Measurements from ENCODE around the gene PTPRN2. TPM values are rescaled to one million over a fixed set of nuclear protein-coding genes. Genes with fewer than 3 reads are reported as not detected.

PTPRN2 gene
- total and polyA plus RNA-seq, 2 of the 8 experiments (the other 6 are each of a cell fraction or from before 2014, with no cell fraction given): 2.6 to 4.5 TPM

GRCh38 chr7:157538321-157538720 lies 1049.3 kb downstream of the PTPRN2 start:
- Histone ChIP-seq H3K23ac (ENCODE audit: insufficient read length) (no peak overlapping the region), H3K36me3 (ENCODE audit: control insufficient read depth in 2 of 4, insufficient read depth in 4 of 4, low read length in 3 of 4) (no peaks in the 10 kb centered on the region), H2AK5ac (ENCODE audit: low read depth, low read length) (no peak overlapping the region), H2BK120ac (replicated peaks; ENCODE audit: low read depth, low read length) (no peak overlapping the region), H4K91ac (replicated peaks; ENCODE audit: insufficient read length, low read length) (no peak overlapping the region), H3K18ac (ENCODE audit: extremely low read depth, low read length) (no peak overlapping the region), H3K27ac (ENCODE audit: low read depth, low read length) (no peak overlapping the region), H3K4me3 (ENCODE audit: extremely low read depth in 1 of 4, insufficient read depth in 2 of 4, low read depth in 3 of 4, low read length in 4 of 4) (no peak overlapping the region), H3K4me1 (replicated peaks in 1 of 4; ENCODE audit: control insufficient read depth in 3 of 4, insufficient read depth in 4 of 4, low read length in 3 of 4) (no peaks in the 10 kb centered on the region), H4K20me1 (replicated peaks in 1 of 2; ENCODE audit: control insufficient read depth in 1 of 2, insufficient read depth in 2 of 2, low read length in 2 of 2) (no peaks in the 10 kb centered on the region), H3K27me3 (replicated peaks in 1 of 4; ENCODE audit: control insufficient read depth in 3 of 4, extremely low read depth in 1 of 4, insufficient read depth in 3 of 4, low read length in 3 of 4) (no peaks in the 10 kb centered on the region; a peak in 1 of 7 replicates), H2BK15ac (ENCODE audit: low read length) (no peak overlapping the region), H3K9me3 (ENCODE audit: insufficient read depth in 2 of 2, low read depth in 1 of 2, low read length in 1 of 2) (no peaks in the 10 kb centered on the region), H2BK20ac (ENCODE audit: low read length) (no peak overlapping the region), H3K79me1 (ENCODE audit: low read depth, low read length) (no peaks in the 10 kb centered on the region), H3K4me2 (ENCODE audit: insufficient read depth in 1 of 2, low read depth in 2 of 2, low read length in 2 of 2) (no peak overlapping the region), H3K9ac (replicated peaks in 1 of 4; ENCODE audit: extremely low read depth in 1 of 4, low read depth in 3 of 4, low read length in 3 of 4) (no peak overlapping the region), H3K14ac (ENCODE audit: insufficient read length) (no peak overlapping the region), H4K5ac (ENCODE audit: insufficient read length, low read depth, low read length) (no peak overlapping the region), H3K23me2 (ENCODE audit: low read depth, low read length) (no peaks in the 10 kb centered on the region), H2AFZ (ENCODE audit: low read length) (no peak overlapping the region), H4K8ac (ENCODE audit: extremely low read depth, insufficient read depth, low read length) (no peak overlapping the region), H2BK5ac (ENCODE audit: low read depth, low read length) (no peak overlapping the region), H3K56ac (replicated peaks; ENCODE audit: insufficient read length, low read depth, low read length) (no peak overlapping the region), H2BK12ac (ENCODE audit: low read depth, low read length) (no peak overlapping the region), H3K4ac (replicated peaks; ENCODE audit: insufficient read length, low read depth, low read length) (no peak overlapping the region), H3K79me2 (ENCODE audit: control insufficient read depth in 1 of 2, insufficient read depth in 2 of 2, low read length in 2 of 2) (no peaks in the 10 kb centered on the region)
- CTCF ChIA-PET (ENCODE audit: partially characterized antibody): interaction anchor here (0.7 to 0.9 kb wide), 2 partner anchors 18 to 106 kb away, joined by 3 read pairs; no protein-coding TSS in a partner anchor
- DNase-seq (ENCODE audit: low read depth in 1 of 2, low spot score in 2 of 2): no peak
- no peak for FAIRE-seq
- WGBS, 2 experiments (ENCODE audit: extremely low coverage in 1 of 2, insufficient coverage in 1 of 2, insufficient read length in 1 of 2, insufficient replicate concordance in 2 of 2, low coverage in 1 of 2, low lambda C conversion rate in 2 of 2, missing lambda C conversion rate in 1 of 2): 90% methylated on average over 11 of the region's 11 CpGs; no CpG with 5 or more reads in 1 of the 2 experiments
- no peak for TF ChIP-seq BCL11A (IDR thresholded peaks at IDR 0.05; ENCODE audit: low read depth in 2 of 2, low read length in 2 of 2)
- TF ChIP-seq BACH1 (IDR thresholded peaks at IDR 0.05; ENCODE audit: low read length): no peak
- no peak for TF ChIP-seq SP1 (IDR thresholded peaks at IDR 0.05; ENCODE audit: low read depth, low read length)
- TF ChIP-seq, protein P1, sequence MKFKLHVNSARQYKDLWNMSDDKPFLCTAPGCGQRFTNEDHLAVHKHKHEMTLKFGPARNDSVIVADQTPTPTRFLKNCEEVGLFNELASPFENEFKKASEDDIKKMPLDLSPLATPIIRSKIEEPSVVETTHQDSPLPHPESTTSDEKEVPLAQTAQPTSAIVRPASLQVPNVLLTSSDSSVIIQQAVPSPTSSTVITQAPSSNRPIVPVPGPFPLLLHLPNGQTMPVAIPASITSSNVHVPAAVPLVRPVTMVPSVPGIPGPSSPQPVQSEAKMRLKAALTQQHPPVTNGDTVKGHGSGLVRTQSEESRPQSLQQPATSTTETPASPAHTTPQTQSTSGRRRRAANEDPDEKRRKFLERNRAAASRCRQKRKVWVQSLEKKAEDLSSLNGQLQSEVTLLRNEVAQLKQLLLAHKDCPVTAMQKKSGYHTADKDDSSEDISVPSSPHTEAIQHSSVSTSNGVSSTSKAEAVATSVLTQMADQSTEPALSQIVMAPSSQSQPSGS (IDR thresholded peaks at IDR 0.05; ENCODE audit: low read length): no peak
- POLR2A ChIA-PET (ENCODE audit: partially characterized antibody): no interaction called here

Measured in H1 (cell line).